Thyroid gland (tissue), 4 donors: ENCODE results near the gene SERPINA7. TPM values are rescaled to one million over a fixed set of nuclear protein-coding genes. Genes with fewer than 3 reads are reported as not detected.

Experiments used
- DNase-seq, 2 donors: peaks; one replicate each; pipeline ENCODE4 v3.0.0-alpha.2; 2019
- H3K27ac ChIP-seq, 3 donors: fragments of 200-600 bp; sonication (generic); 1 replicate in 2 of 3; 2 replicates in 1 of 3; pipeline ENCODE4 v1.5.1; 2016 to 2019; ENCODE audit warnings: mild to moderate bottlenecking in 1 of 3, moderate library complexity in 1 of 3
- H3K27me3 ChIP-seq: fragments of 200-600 bp; sonication (generic); one replicate; pipeline ENCODE4 v1.5.1; 2019
- H3K36me3 ChIP-seq, 2 donors: fragments of 200-600 bp; sonication (generic); one replicate each; pipeline ENCODE4 v1.5.1; 2016 to 2019
- H3K4me1 ChIP-seq, 2 donors: fragments of 200-600 bp; sonication (generic); one replicate each; pipeline ENCODE4 v1.5.1; 2017 to 2019
- H3K4me3 ChIP-seq, 3 donors: fragments of 200-600 bp; sonication (generic); replicated peaks in 1 of 3; 1 replicate in 2 of 3; 2 replicates in 1 of 3; pipeline ENCODE4 v1.5.1; 2016; ENCODE audit warnings: mild to moderate bottlenecking in 1 of 3
- H3K9me3 ChIP-seq: fragments of 200-600 bp; sonication (generic); one replicate; pipeline ENCODE4 v1.5.1; 2017
- CTCF ChIP-seq, 6 experiments: fragments of 200-600 bp in 3 of 6; fragments of 450-650 bp in 3 of 6; sonication (generic) in 3 of 6; IDR thresholded peaks; one replicate each; pipeline ENCODE4 v1.5.1; 2016 to 2019; ENCODE audit warnings: antibody characterized with exemption in 6 of 6, mild to moderate bottlenecking in 2 of 6, inconsistent platforms in 1 of 6, moderate library complexity in 1 of 6
- POLR2A ChIP-seq, 2 donors: fragments of 450-650 bp; IDR thresholded peaks; one replicate each; pipeline ENCODE4 v1.6.1; 2017; ENCODE audit warnings: antibody characterized with exemption in 2 of 2, mild to moderate bottlenecking in 2 of 2, moderate library complexity in 1 of 2
- WGBS, 2 donors: methylation state at CpG; one replicate each; pipeline ENCODE4 v1.1.5; 2017; 5-methylcytosine and 5-hydroxymethylcytosine counted together
- intact Hi-C: fragments of 100-400 bp; cut with DNase I; formaldehyde crosslinking; loops from one replicate; pipeline ENCODE4 v1.15.1; 2023
- total RNA-seq, 4 donors: library from RNA; depleted of rRNA; stranded (reverse); fragments of >200 nt; gene quantifications; one replicate each; pipeline ENCODE4 v1.2.3, GENCODE V29; 2016

The SERPINA7 gene
- not detected for total RNA-seq

- no peaks in the 10 kb centered on the region for H3K4me1 ChIP-seq
- no peaks in the 10 kb centered on the region for H3K36me3 ChIP-seq
- TF ChIP-seq POLR2A (IDR thresholded peaks at IDR 0.05) (no peak), CTCF (IDR thresholded peaks at IDR 0.05) (no peak)
- H3K27me3 ChIP-seq, result no peaks in the 10 kb centered on the region
- no peak within 1 kb of the TSS for H3K27ac ChIP-seq
- DNase-seq, result no peak
- H3K9me3 ChIP-seq, result no peaks in the 10 kb centered on the region
- intact Hi-C loops, result no loop called here
- no peak within 1 kb of the TSS for H3K4me3 ChIP-seq
Measured at GRCh38 chrX:106038625-106039024, at the start of gene SERPINA7. Gene SERPINA7, minus strand, starts transcription at chrX:106038727. Its CDS starts 1,669 bp downstream, at chrX:106037058.

DNA sequence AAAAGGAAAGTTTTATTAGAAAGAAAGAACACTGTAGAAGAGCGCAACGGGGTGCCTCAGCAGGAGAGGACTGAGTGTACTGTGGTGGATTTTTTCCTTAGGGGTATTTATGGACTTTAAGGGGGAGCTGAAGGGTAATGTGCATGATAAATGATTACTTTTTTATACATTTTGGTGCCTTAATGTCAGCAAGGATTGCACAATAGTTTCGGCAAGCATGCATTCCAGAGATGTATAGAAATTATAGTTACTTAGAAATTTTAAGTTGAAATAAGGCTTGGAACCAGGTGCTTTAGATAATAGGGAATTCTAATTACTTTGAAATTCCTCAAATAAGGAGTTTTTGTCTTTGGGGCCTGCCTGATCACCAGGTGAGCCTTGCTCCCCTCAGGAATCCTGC lies 30.5 kb upstream of the SERPINA7 start:
- Histone ChIP-seq H3K36me3 (no peaks in the 10 kb centered on the region), H3K4me1 (no peaks in the 10 kb centered on the region), H3K27me3 (no peaks in the 10 kb centered on the region), H3K27ac (no peak overlapping the region), H3K9me3 (no peaks in the 10 kb centered on the region), H3K4me3 (no peak overlapping the region)
- intact Hi-C loops, result no loop called here
- no peak for DNase-seq
- 94 to 95% methylated on average over 3 of the region's 3 CpGs for WGBS, 2 donors
- TF ChIP-seq CTCF (IDR thresholded peaks at IDR 0.05) (no peak), POLR2A (IDR thresholded peaks at IDR 0.05) (no peak)

DNA sequence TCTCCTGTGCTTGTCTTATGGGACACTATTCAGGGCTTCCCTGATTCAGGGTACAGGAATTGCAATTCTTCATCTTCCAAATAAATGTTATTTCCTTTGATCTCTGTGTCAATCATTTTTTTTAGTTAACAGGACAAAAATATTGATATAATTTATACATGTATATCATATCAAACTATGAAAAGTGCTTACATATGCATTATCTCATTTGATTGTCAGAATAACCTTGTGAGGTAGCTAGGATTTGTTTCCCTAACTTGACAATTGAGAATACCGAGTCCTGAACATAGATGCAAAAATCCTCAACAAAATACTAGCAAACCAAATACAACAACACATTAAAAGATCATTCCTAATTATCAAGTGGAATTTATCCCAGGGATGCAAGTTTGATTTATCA lies 11.5 kb upstream of the SERPINA7 start:
- H3K4me1 ChIP-seq, result no peaks in the 10 kb centered on the region
- intact Hi-C loops, result no loop called here
- no peaks in the 10 kb centered on the region for H3K9me3 ChIP-seq
- H3K36me3 ChIP-seq, result no peaks in the 10 kb centered on the region
- DNase-seq, result no peak
- TF ChIP-seq CTCF (IDR thresholded peaks at IDR 0.05), result no peak
- H3K4me3 ChIP-seq, result no peak overlapping the region
- H3K27me3 ChIP-seq, result no peaks in the 10 kb centered on the region
- no peak overlapping the region for H3K27ac ChIP-seq
- 80 to 95% methylated on average over 1 of the region's 1 CpG for WGBS, 2 donors

GRCh38 chrX:106042296-106042695 lies 3.8 kb upstream of the SERPINA7 start:
- Histone ChIP-seq H3K9me3 (no peaks in the 10 kb centered on the region), H3K27me3 (no peaks in the 10 kb centered on the region), H3K27ac (no peak overlapping the region), H3K4me3 (no peak overlapping the region), H3K4me1 (no peaks in the 10 kb centered on the region), H3K36me3 (no peaks in the 10 kb centered on the region)
- intact Hi-C loops, result no loop called here
- DNase-seq, result no peak
- 75 to 93% methylated on average over 2 of the region's 2 CpGs for WGBS, 2 donors
- no peak for TF ChIP-seq CTCF (IDR thresholded peaks at IDR 0.05)
- no peak for TF ChIP-seq POLR2A (IDR thresholded peaks at IDR 0.05)

DNA sequence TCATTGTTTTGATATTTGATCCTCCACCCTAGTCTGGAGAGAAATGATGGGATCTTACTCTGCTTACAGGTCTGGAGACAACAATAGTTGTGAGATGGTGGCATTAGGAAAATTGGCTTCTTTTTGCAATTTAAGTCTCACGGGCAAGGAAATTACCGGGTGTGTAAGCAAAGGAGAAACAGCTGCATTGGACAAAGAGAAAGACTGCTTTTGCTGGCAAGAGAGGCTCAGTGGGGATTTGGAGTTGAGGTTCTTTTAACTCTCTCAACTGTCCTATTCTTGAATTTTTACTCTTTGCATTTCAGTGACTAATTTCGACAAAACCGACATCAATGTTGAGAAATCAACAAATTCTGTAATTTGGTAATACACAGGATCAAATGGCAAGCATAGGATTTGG lies 2.3 kb upstream of the SERPINA7 start:
- TF ChIP-seq CTCF (IDR thresholded peaks at IDR 0.05) (no peak), POLR2A (IDR thresholded peaks at IDR 0.05) (no peak)
- DNase-seq, result no peak
- no peaks in the 10 kb centered on the region for H3K4me1 ChIP-seq
- no peaks in the 10 kb centered on the region for H3K27me3 ChIP-seq
- intact Hi-C loops, result no loop called here
- H3K9me3 ChIP-seq, result no peaks in the 10 kb centered on the region
- H3K27ac ChIP-seq, result no peak overlapping the region
- no peak overlapping the region for H3K4me3 ChIP-seq
- 75 to 79% methylated on average over 4 of the region's 4 CpGs for WGBS, 2 donors
- no peaks in the 10 kb centered on the region for H3K36me3 ChIP-seq
